Measurements from ENCODE around the gene HUWE1. TPM values are rescaled to one million over a fixed set of nuclear protein-coding genes. Genes with fewer than 3 reads are reported as not detected.

HUWE1 gene
- total RNA-seq, 2 donors from 2014 or later = 316 to 325 TPM

GRCh38 chrX:53660004-53660403, 26.5 kb downstream of the HUWE1 start:
- H3K4me3 ChIP-seq (ENCODE audit: low read length) = no peak overlapping the region
- Mint-ChIP-seq H3K4me1 (peaks cover 2% of the 10 kb centered on the region), H3K4me3 (no peak overlapping the region), H3K27me3 (ENCODE audit: insufficient read depth) (no peaks in the 10 kb centered on the region), H3K9me3 (peaks cover 40% of the 10 kb centered on the region), H3K27ac (no peak overlapping the region), H3K36me3 (ENCODE audit: low read depth) (peaks cover 54% of the 10 kb centered on the region)
- WGBS, 2 experiments (ENCODE audit: insufficient coverage in 1 of 2, insufficient read length in 1 of 2) = 95% methylated on average over 3 of the region's 3 CpGs; no CpG with 5 or more reads in 1 of the 2 experiments
- peaks cover 51% of the 10 kb centered on the region for H3K36me3 ChIP-seq (ENCODE audit: control insufficient read depth, insufficient read depth, low read length)
- no peaks in the 10 kb centered on the region for H3K9me3 ChIP-seq (ENCODE audit: control insufficient read depth, low read length)
- H3K27ac ChIP-seq (ENCODE audit: low read depth, low read length) = no peak overlapping the region
- H3K4me1 ChIP-seq (ENCODE audit: control insufficient read depth, insufficient read depth, low read length) = no peaks in the 10 kb centered on the region
- no peaks in the 10 kb centered on the region for H3K27me3 ChIP-seq (ENCODE audit: control insufficient read depth, insufficient read depth, low read length, poor library complexity, severe bottlenecking)
- no peak for DNase-seq
- H3K9ac ChIP-seq (ENCODE audit: extremely low read depth, low read length, poor library complexity, severe bottlenecking) = no peak overlapping the region
- no peak for TF ChIP-seq CTCF (conservative IDR thresholded peaks at IDR 0.05)

GRCh38 chrX:53659039-53659438, 27.5 kb downstream of the HUWE1 start:
- H3K4me1 ChIP-seq (ENCODE audit: control insufficient read depth, insufficient read depth, low read length) = no peaks in the 10 kb centered on the region
- 100% methylated on average over 1 of the region's 1 CpG; no CpG with 5 or more reads in 1 of the 2 experiments for WGBS, 2 experiments (ENCODE audit: insufficient coverage in 1 of 2, insufficient read length in 1 of 2)
- H3K9me3 ChIP-seq (ENCODE audit: control insufficient read depth, low read length) = no peaks in the 10 kb centered on the region
- TF ChIP-seq CTCF (conservative IDR thresholded peaks at IDR 0.05) = no peak
- H3K9me3 Mint-ChIP-seq = peaks cover 45% of the 10 kb centered on the region
- H3K27me3 Mint-ChIP-seq (ENCODE audit: insufficient read depth) = no peaks in the 10 kb centered on the region
- no peak for DNase-seq
- no peaks in the 10 kb centered on the region for H3K4me1 Mint-ChIP-seq
- H3K9ac ChIP-seq (ENCODE audit: extremely low read depth, low read length, poor library complexity, severe bottlenecking) = no peak overlapping the region
- H3K27ac Mint-ChIP-seq = no peak overlapping the region
- H3K36me3 Mint-ChIP-seq (ENCODE audit: low read depth) = peaks cover 53% of the 10 kb centered on the region
- no peak overlapping the region for H3K4me3 Mint-ChIP-seq
- no peaks in the 10 kb centered on the region for H3K27me3 ChIP-seq (ENCODE audit: control insufficient read depth, insufficient read depth, low read length, poor library complexity, severe bottlenecking)
- no peak overlapping the region for H3K27ac ChIP-seq (ENCODE audit: low read depth, low read length)
- peaks cover 56% of the 10 kb centered on the region for H3K36me3 ChIP-seq (ENCODE audit: control insufficient read depth, insufficient read depth, low read length)
- no peak overlapping the region for H3K4me3 ChIP-seq (ENCODE audit: low read length)

- H3K9me3 ChIP-seq (ENCODE audit: control insufficient read depth, low read length) = no peaks in the 10 kb centered on the region
- no peaks in the 10 kb centered on the region for H3K4me1 Mint-ChIP-seq
- no peak overlapping the region for H3K27ac Mint-ChIP-seq
- H3K36me3 Mint-ChIP-seq (ENCODE audit: low read depth) = peaks cover 45% of the 10 kb centered on the region
- H3K27me3 Mint-ChIP-seq (ENCODE audit: insufficient read depth) = no peaks in the 10 kb centered on the region
- H3K27ac ChIP-seq (ENCODE audit: low read depth, low read length) = no peak overlapping the region
- no peaks in the 10 kb centered on the region for H3K4me1 ChIP-seq (ENCODE audit: control insufficient read depth, insufficient read depth, low read length)
- no peaks in the 10 kb centered on the region for H3K27me3 ChIP-seq (ENCODE audit: control insufficient read depth, insufficient read depth, low read length, poor library complexity, severe bottlenecking)
- peaks cover 33% of the 10 kb centered on the region for H3K9me3 Mint-ChIP-seq
- TF ChIP-seq CTCF (conservative IDR thresholded peaks at IDR 0.05) = no peak
- H3K4me3 Mint-ChIP-seq = no peak overlapping the region
- no peak overlapping the region for H3K9ac ChIP-seq (ENCODE audit: extremely low read depth, low read length, poor library complexity, severe bottlenecking)
- WGBS, 2 experiments (ENCODE audit: insufficient coverage in 1 of 2, insufficient read length in 1 of 2) = no CpG with 5 or more reads among the region's 1 CpG
- H3K4me3 ChIP-seq (ENCODE audit: low read length) = no peak overlapping the region
- H3K36me3 ChIP-seq (ENCODE audit: control insufficient read depth, insufficient read depth, low read length) = peaks cover 55% of the 10 kb centered on the region
- DNase-seq = no peak
Measured at GRCh38 chrX:53656845-53657244, 29.7 kb downstream of the HUWE1 start.
